Caco-2 (cell line): ENCODE data around the gene CACNA1B. TPM values are rescaled to one million over a fixed set of nuclear protein-coding genes. Genes with fewer than 3 reads are reported as not detected.

Experiments
- BruUV-seq: library from RNA; stranded (reverse); fragments of 400-500 nt; replicated peaks from 2 replicates; lab custom pipeline; 2021; lab: Mats Ljungman, UMichigan
- CTCF ChIA-PET: fragments of 300-600 bp; sonication (Branson Sonifier 250); formaldehyde crosslinking; loops from one replicate; lab custom pipeline; 2022; ENCODE audit warnings: antibody characterized with exemption; lab: Charles Lee
- POLR2A ChIA-PET: fragments of 300-600 bp; sonication (Branson Sonifier 250); formaldehyde crosslinking; loops from one replicate; lab custom pipeline; 2022; ENCODE audit warnings: antibody characterized with exemption; lab: Charles Lee
- DNase-seq, 2 experiments: peaks; one replicate each; pipeline versions ENCODE4 v3.0.0 to v3.0.0-alpha.2; 2020 to 2022
- H3K27me3 ChIP-seq: replicated peaks from 2 replicates; pipeline ENCODE4 v1.6.0; 2011; ENCODE audit warnings: low read length; ENCODE audit not compliant: control insufficient read depth, insufficient read depth
- H3K36me3 ChIP-seq: 2 replicates; pipeline ENCODE4 v1.5.1; 2011; ENCODE audit warnings: low read length; ENCODE audit not compliant: control insufficient read depth, insufficient read depth
- H3K4me1 ChIP-seq: fragments of 250-450 bp; sonication (Bioruptor Pico); 2 replicates; pipeline ENCODE4 v1.5.1; 2020; ENCODE audit warnings: mild to moderate bottlenecking
- H3K4me3 ChIP-seq: 2 replicates; pipeline ENCODE4 v1.5.1; 2011; ENCODE audit warnings: low read depth, mild to moderate bottlenecking, control low read depth, low read length
- H3K9me3 ChIP-seq: fragments of 250-450 bp; sonication (Bioruptor Pico); 2 replicates; pipeline ENCODE4 v1.5.1; 2020; ENCODE audit warnings: mild to moderate bottlenecking, moderate library complexity
- H3K27ac Mint-ChIP-seq: one replicate; pipeline ENCODE4 v1.8.0; 2022; ENCODE audit warnings: mixed read lengths; ENCODE audit not compliant: unreplicated experiment
- H3K27me3 Mint-ChIP-seq: one replicate; pipeline ENCODE4 v1.8.0; 2022; ENCODE audit warnings: mixed read lengths; ENCODE audit not compliant: insufficient read depth, unreplicated experiment
- H3K36me3 Mint-ChIP-seq: one replicate; pipeline ENCODE4 v1.8.0; 2022; ENCODE audit warnings: mild to moderate bottlenecking, mixed read lengths; ENCODE audit not compliant: insufficient read depth, unreplicated experiment
- H3K4me1 Mint-ChIP-seq: one replicate; pipeline ENCODE4 v1.8.0; 2022; ENCODE audit warnings: low read depth, mixed read lengths; ENCODE audit not compliant: unreplicated experiment
- H3K4me3 Mint-ChIP-seq: one replicate; pipeline ENCODE4 v1.8.0; 2022; ENCODE audit warnings: mild to moderate bottlenecking, moderate library complexity, mixed read lengths; ENCODE audit not compliant: unreplicated experiment
- H3K9me3 Mint-ChIP-seq: one replicate; pipeline ENCODE4 v1.8.0; 2022; ENCODE audit warnings: mixed read lengths; ENCODE audit not compliant: unreplicated experiment
- CTCF ChIP-seq, 2 experiments: fragments of 200-600 bp in 1 of 2; IDR thresholded peaks; 1 replicate in 1 of 2; 2 replicates in 1 of 2; pipeline versions ENCODE4 v1.5.1 to v1.8.0; 2011 to 2022; ENCODE audit warnings: antibody characterized with exemption in 1 of 2, control low read depth in 1 of 2, inconsistent platforms in 1 of 2, low read depth in 1 of 2, low read length in 1 of 2, mild to moderate bottlenecking in 1 of 2, moderate library complexity in 1 of 2; ENCODE audit not compliant: insufficient read depth in 1 of 2, severe bottlenecking in 1 of 2, unreplicated experiment in 1 of 2
- intact Hi-C: fragments of 100-400 bp; cut with micrococcal nuclease; formaldehyde crosslinking; loops from one replicate; pipeline ENCODE4 v1.10.0; 2022; ENCODE audit not compliant: unreplicated experiment
- total RNA-seq: library from RNA; stranded (reverse); gene quantifications from 2 replicates; pipeline ENCODE4 v1.2.3, GENCODE V29; 2022

Gene CACNA1B
- total RNA-seq, 1 experiment from 2014 or later, result 0.11 TPM

- Mint-ChIP-seq H3K4me1 (no peaks in the 10 kb centered on the region), H3K27me3 (peaks cover 13% of the 10 kb centered on the region), H3K9me3 (no peaks in the 10 kb centered on the region), H3K27ac (no peak overlapping the region), H3K4me3 (no peak overlapping the region), H3K36me3 (no peaks in the 10 kb centered on the region)
- no peak for TF ChIP-seq CTCF (IDR thresholded peaks at IDR 0.05; ENCODE audit: insufficient read depth in 1 of 2, low read depth in 1 of 2, low read length in 1 of 2, severe bottlenecking in 1 of 2, unreplicated experiment in 1 of 2)
- BruUV-seq, result no TSS peak
- H3K9me3 ChIP-seq, result no peaks in the 10 kb centered on the region
- peaks cover 6% of the 10 kb centered on the region; the same call in 1 of the 2 replicates for H3K4me1 ChIP-seq
- POLR2A ChIA-PET, result no interaction called here
- CTCF ChIA-PET, result no interaction called here
- no peaks in the 10 kb centered on the region for H3K36me3 ChIP-seq
- no peaks in the 10 kb centered on the region for H3K27me3 ChIP-seq
- no peak overlapping the region for H3K4me3 ChIP-seq
- no peak for DNase-seq
- intact Hi-C loops, result no loop called here
These were observed 41.5 kb downstream of the CACNA1B start for GRCh38 chr9:137919095-137919465.

- no TSS peak for BruUV-seq
- peaks cover 13% of the 10 kb centered on the region for H3K27me3 Mint-ChIP-seq
- H3K4me1 ChIP-seq, result peaks cover 6% of the 10 kb centered on the region; the same call in 1 of the 2 replicates
- H3K27me3 ChIP-seq, result no peaks in the 10 kb centered on the region
- ChIA-PET POLR2A (no interaction called here), CTCF (no interaction called here)
- no peaks in the 10 kb centered on the region for H3K4me1 Mint-ChIP-seq
- no peak for DNase-seq
- no peak overlapping the region for H3K27ac Mint-ChIP-seq
- TF ChIP-seq CTCF (IDR thresholded peaks at IDR 0.05; ENCODE audit: insufficient read depth in 1 of 2, low read depth in 1 of 2, low read length in 1 of 2, severe bottlenecking in 1 of 2, unreplicated experiment in 1 of 2), result no peak
- H3K4me3 ChIP-seq, result no peak overlapping the region
- intact Hi-C loops, result no loop called here
- no peaks in the 10 kb centered on the region for H3K9me3 Mint-ChIP-seq
- no peaks in the 10 kb centered on the region for H3K36me3 ChIP-seq
- no peak overlapping the region for H3K4me3 Mint-ChIP-seq
- no peaks in the 10 kb centered on the region for H3K36me3 Mint-ChIP-seq
- no peaks in the 10 kb centered on the region for H3K9me3 ChIP-seq
These were observed 42.1 kb downstream of the CACNA1B start for GRCh38 chr9:137919649-137920141.

GRCh38 chr9:137920753-137921152 lies 43.2 kb downstream of the CACNA1B start:
- no peaks in the 10 kb centered on the region for H3K4me1 Mint-ChIP-seq
- no peaks in the 10 kb centered on the region for H3K36me3 Mint-ChIP-seq
- CTCF ChIA-PET, result no interaction called here
- BruUV-seq, result no TSS peak
- TF ChIP-seq CTCF (IDR thresholded peaks at IDR 0.05; ENCODE audit: insufficient read depth in 1 of 2, low read depth in 1 of 2, low read length in 1 of 2, severe bottlenecking in 1 of 2, unreplicated experiment in 1 of 2), result no peak
- H3K27me3 ChIP-seq, result no peaks in the 10 kb centered on the region
- H3K27me3 Mint-ChIP-seq, result peaks cover 9% of the 10 kb centered on the region
- H3K4me3 Mint-ChIP-seq, result no peak overlapping the region
- peaks cover 6% of the 10 kb centered on the region; the same call in 1 of the 2 replicates for H3K4me1 ChIP-seq
- DNase-seq, result no peak
- H3K9me3 ChIP-seq, result no peaks in the 10 kb centered on the region
- H3K27ac Mint-ChIP-seq, result no peak overlapping the region
- H3K9me3 Mint-ChIP-seq, result no peaks in the 10 kb centered on the region
- POLR2A ChIA-PET, result no interaction called here
- no peaks in the 10 kb centered on the region for H3K36me3 ChIP-seq
- H3K4me3 ChIP-seq, result no peak overlapping the region
- intact Hi-C loops, result no loop called here
